Hepatocyte (in vitro differentiated cells): ENCODE results near the gene DEK.

ENCODE experiments used
- EZH2 ChIP-seq: fragments of 200-600 bp; sonication (generic); IDR thresholded peaks from 2 replicates; pipeline ENCODE4 v1.6.1; 2016; ENCODE audit warnings: antibody characterized with exemption, mild to moderate bottlenecking, borderline replicate concordance
- TF ChIP-seq, protein P1 (sequence below): fragments of 200-600 bp; sonication (generic); IDR thresholded peaks from 2 replicates; pipeline ENCODE4 v1.5.1; 2016; ENCODE audit warnings: antibody characterized with exemption, mild to moderate bottlenecking; ENCODE audit not compliant: poor library complexity

DNA sequence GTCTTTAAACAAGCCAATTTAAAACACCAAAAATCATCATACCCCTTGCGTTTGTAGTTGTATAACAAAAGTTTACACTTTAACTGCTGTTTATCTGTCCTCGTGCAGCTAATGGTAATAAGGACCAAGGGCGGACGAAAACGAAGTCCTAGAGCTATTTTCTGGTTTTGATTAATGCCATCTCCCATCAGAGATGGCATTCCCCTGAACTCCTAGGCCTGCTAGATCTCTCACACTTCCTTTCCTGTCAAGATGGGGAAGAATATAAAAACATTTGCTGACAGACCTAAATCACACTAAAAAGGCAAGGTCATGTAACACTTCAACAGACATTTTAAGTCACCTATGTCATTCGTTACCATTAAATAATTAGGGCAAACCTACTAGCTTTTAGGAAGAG is 9.5 kb downstream of the DEK start:
- TF ChIP-seq, protein P1, sequence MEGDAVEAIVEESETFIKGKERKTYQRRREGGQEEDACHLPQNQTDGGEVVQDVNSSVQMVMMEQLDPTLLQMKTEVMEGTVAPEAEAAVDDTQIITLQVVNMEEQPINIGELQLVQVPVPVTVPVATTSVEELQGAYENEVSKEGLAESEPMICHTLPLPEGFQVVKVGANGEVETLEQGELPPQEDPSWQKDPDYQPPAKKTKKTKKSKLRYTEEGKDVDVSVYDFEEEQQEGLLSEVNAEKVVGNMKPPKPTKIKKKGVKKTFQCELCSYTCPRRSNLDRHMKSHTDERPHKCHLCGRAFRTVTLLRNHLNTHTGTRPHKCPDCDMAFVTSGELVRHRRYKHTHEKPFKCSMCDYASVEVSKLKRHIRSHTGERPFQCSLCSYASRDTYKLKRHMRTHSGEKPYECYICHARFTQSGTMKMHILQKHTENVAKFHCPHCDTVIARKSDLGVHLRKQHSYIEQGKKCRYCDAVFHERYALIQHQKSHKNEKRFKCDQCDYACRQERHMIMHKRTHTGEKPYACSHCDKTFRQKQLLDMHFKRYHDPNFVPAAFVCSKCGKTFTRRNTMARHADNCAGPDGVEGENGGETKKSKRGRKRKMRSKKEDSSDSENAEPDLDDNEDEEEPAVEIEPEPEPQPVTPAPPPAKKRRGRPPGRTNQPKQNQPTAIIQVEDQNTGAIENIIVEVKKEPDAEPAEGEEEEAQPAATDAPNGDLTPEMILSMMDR: no peak
- no peak for TF ChIP-seq EZH2
